Effector CD4-positive, alpha-beta T cell (primary cell): ENCODE data around the gene CHST15.
"Not testable (repeated sequence)": the region's sequence is repeated elsewhere in the genome, so short reads cannot be mapped to it uniquely, and the experiment has no call there.

Source experiments
- DNase-seq: peaks from one replicate; pipeline ENCODE4 v3.0.0-alpha.2; 2020

Gene CHST15

GRCh38 chr10:124123156-124123555, 29.8 kb upstream of the CHST15 start:
- DNase-seq: no peak

GRCh38 chr10:124122211-124122610, 28.8 kb upstream of the CHST15 start:
- no peak for DNase-seq

GRCh38 chr10:124120410-124121061, 27.1 kb upstream of the CHST15 start:
- DNase-seq: no peak

- DNase-seq: no peak
Observed at GRCh38 chr10:124119946-124120345, 26.5 kb upstream of the CHST15 start.

GRCh38 chr10:124119216-124119615, 25.8 kb upstream of the CHST15 start:
- no peak for DNase-seq

GRCh38 chr10:124117833-124118232, 24.4 kb upstream of the CHST15 start:
- no peak for DNase-seq

GRCh38 chr10:124117511-124117785, 24.1 kb upstream of the CHST15 start:
- no peak for DNase-seq

GRCh38 chr10:124116771-124117510, 23.5 kb upstream of the CHST15 start:
- DNase-seq: no peak

GRCh38 chr10:124114696-124115095, 21.3 kb upstream of the CHST15 start:
- no peak for DNase-seq

- DNase-seq: no peak
Observed at GRCh38 chr10:124112891-124113580, 19.6 kb upstream of the CHST15 start.

GRCh38 chr10:124110882-124111281, 17.5 kb upstream of the CHST15 start:
- DNase-seq: no peak

GRCh38 chr10:124109261-124109660, 15.9 kb upstream of the CHST15 start:
- no peak for DNase-seq

GRCh38 chr10:124107072-124107471, 13.7 kb upstream of the CHST15 start:
- DNase-seq: no peak

- DNase-seq: no peak
Observed at GRCh38 chr10:124106241-124106879, 13.0 kb upstream of the CHST15 start.

GRCh38 chr10:124105594-124105993, 12.2 kb upstream of the CHST15 start:
- no peak for DNase-seq

- DNase-seq: no peak
Observed at GRCh38 chr10:124105045-124105444, 11.6 kb upstream of the CHST15 start.

GRCh38 chr10:124104011-124104627, 10.7 kb upstream of the CHST15 start:
- DNase-seq: no peak

GRCh38 chr10:124101351-124101750, 8.0 kb upstream of the CHST15 start:
- DNase-seq: no peak

GRCh38 chr10:124100651-124101050, 7.3 kb upstream of the CHST15 start:
- not testable (repeated sequence) for DNase-seq

- DNase-seq: no peak
Observed at GRCh38 chr10:124100124-124100523, 6.7 kb upstream of the CHST15 start.

GRCh38 chr10:124099604-124100003, 6.2 kb upstream of the CHST15 start:
- DNase-seq: no peak

GRCh38 chr10:124098575-124098974, 5.2 kb upstream of the CHST15 start:
- DNase-seq: no peak

GRCh38 chr10:124097883-124098282, 4.5 kb upstream of the CHST15 start:
- no peak for DNase-seq
